SK-N-MC (cell line): Measurements from ENCODE around the gene UGDH.
A peak's percentile ranks its signal among the peaks of the same experiment; 100 is the strongest.
"Not testable (repeated sequence)": the region's sequence is repeated elsewhere in the genome, so short reads cannot be mapped to it uniquely, and the experiment has no call there.

Source experiments
- DNase-seq: peaks from one replicate; pipeline ENCODE4 v3.0.0-alpha.2; 2011; ENCODE audit warnings: low read depth, low spot score
- H3K27ac ChIP-seq: fragments of 200-600 bp; sonication (generic); 2 replicates; pipeline ENCODE4 v1.5.1; 2016; ENCODE audit warnings: mixed run types
- H3K36me3 ChIP-seq: fragments of 200-600 bp; sonication (generic); 2 replicates; pipeline ENCODE4 v1.6.1; 2017; ENCODE audit warnings: antibody characterized with exemption, low read length, mixed read lengths; ENCODE audit not compliant: insufficient read depth
- H3K4me3 ChIP-seq: fragments of 200-600 bp; sonication (generic); 2 replicates; pipeline ENCODE4 v1.5.1; 2016
- H3K9ac ChIP-seq: fragments of 200-600 bp; sonication (generic); 2 replicates; pipeline ENCODE4 v1.8.0; 2017; ENCODE audit warnings: mixed run types, mixed read lengths; ENCODE audit not compliant: insufficient read length
- H3K9me3 ChIP-seq: fragments of 200-600 bp; sonication (generic); 2 replicates; pipeline ENCODE4 v1.6.1; 2017; ENCODE audit warnings: low read depth, mild to moderate bottlenecking, antibody characterized with exemption, low read length, moderate library complexity, mixed read lengths
- EZH2 ChIP-seq: fragments of 200-600 bp; sonication (generic); IDR thresholded peaks from one replicate; pipeline ENCODE4 v1.6.1; 2017; ENCODE audit warnings: antibody characterized with exemption
- FOXP2 ChIP-seq: optimal IDR thresholded peaks from 2 replicates; pipeline ENCODE3; 2011; ENCODE audit warnings: mild to moderate bottlenecking, moderate library complexity; ENCODE audit not compliant: insufficient read depth; ENCODE audit errors: extremely low read length, control extremely low read depth
- POLR2AphosphoS5 ChIP-seq: IDR thresholded peaks from 2 replicates; pipeline ENCODE4 v1.6.1; 2012; ENCODE audit warnings: mild to moderate bottlenecking, low read depth, low read length, borderline replicate concordance

UGDH gene

GRCh38 chr4:39524161-39524957 lies 2.9 kb downstream of the UGDH start:
- no peak overlapping the region for H3K4me3 ChIP-seq
- H3K9ac ChIP-seq, result no peak overlapping the region
- no peaks in the 10 kb centered on the region for H3K9me3 ChIP-seq
- peaks cover 5% of the 10 kb centered on the region; the same call in 1 of the 2 replicates for H3K36me3 ChIP-seq
- DNase-seq, result no peak
- no peak overlapping the region for H3K27ac ChIP-seq
- TF ChIP-seq EZH2, result no peak
- TF ChIP-seq FOXP2, result no peak
- TF ChIP-seq POLR2AphosphoS5, result no peak

- DNase-seq, result no peak
- Histone ChIP-seq H3K9ac (peak overlapping the region; percentile 77), H3K4me3 (peak overlapping the region; percentile 71), H3K9me3 (no peaks in the 10 kb centered on the region), H3K36me3 (peaks cover 15% of the 10 kb centered on the region; the same call in 1 of the 2 replicates), H3K27ac (peak overlapping the region; percentile 97)
- TF ChIP-seq FOXP2 (no peak), POLR2AphosphoS5 (no peak), EZH2 (no peak)
These were observed 5.2 kb downstream of the UGDH start for GRCh38 chr4:39522068-39522467.

- TF ChIP-seq EZH2 (no peak), FOXP2 (no peak), POLR2AphosphoS5 (no peak)
- DNase-seq, result peak; percentile 52
- Histone ChIP-seq H3K9me3 (no peaks in the 10 kb centered on the region), H3K36me3 (peaks cover 15% of the 10 kb centered on the region; the same call in 1 of the 2 replicates), H3K4me3 (peak overlapping the region; percentile 71), H3K27ac (peak overlapping the region; percentile 97), H3K9ac (peak overlapping the region; percentile 77)
These were observed 5.9 kb downstream of the UGDH start for GRCh38 chr4:39521253-39521919.

- Histone ChIP-seq H3K9me3 (no peaks in the 10 kb centered on the region), H3K4me3 (no peak overlapping the region), H3K9ac (no peak overlapping the region), H3K27ac (no peak overlapping the region), H3K36me3 (peaks cover 23% of the 10 kb centered on the region)
- no peak for DNase-seq
- TF ChIP-seq EZH2, result no peak
- TF ChIP-seq POLR2AphosphoS5, result no peak
- no peak for TF ChIP-seq FOXP2
These were observed 8.8 kb downstream of the UGDH start for GRCh38 chr4:39518484-39518883.

- DNase-seq, result no peak
- Histone ChIP-seq H3K9me3 (no peaks in the 10 kb centered on the region), H3K36me3 (peaks cover 25% of the 10 kb centered on the region), H3K9ac (no peak overlapping the region), H3K4me3 (no peak overlapping the region), H3K27ac (peak overlapping the region; percentile 28)
- no peak for TF ChIP-seq FOXP2
- TF ChIP-seq POLR2AphosphoS5, result no peak
- TF ChIP-seq EZH2, result no peak
These were observed 10.8 kb downstream of the UGDH start for GRCh38 chr4:39516407-39516966.

- not testable (repeated sequence) for H3K27ac ChIP-seq, H3K9ac ChIP-seq, DNase-seq, H3K4me3 ChIP-seq, H3K9me3 ChIP-seq
- H3K36me3 ChIP-seq, result peaks cover 25% of the 10 kb centered on the region
These were observed 11.4 kb downstream of the UGDH start for GRCh38 chr4:39515669-39516401.

- Histone ChIP-seq H3K27ac (no peak overlapping the region), H3K9ac (no peak overlapping the region), H3K36me3 (peaks cover 29% of the 10 kb centered on the region), H3K4me3 (no peak overlapping the region), H3K9me3 (no peaks in the 10 kb centered on the region)
- TF ChIP-seq EZH2, result no peak
- no peak for TF ChIP-seq FOXP2
- TF ChIP-seq POLR2AphosphoS5, result no peak
- no peak for DNase-seq
These were observed 12.3 kb downstream of the UGDH start for GRCh38 chr4:39514888-39515401.

- peaks cover 34% of the 10 kb centered on the region for H3K36me3 ChIP-seq
- H3K4me3 ChIP-seq, H3K9me3 ChIP-seq, H3K9ac ChIP-seq, H3K27ac ChIP-seq, DNase-seq: not testable (repeated sequence)
These were observed 13.0 kb downstream of the UGDH start for GRCh38 chr4:39514266-39514665.
